Measurements from ENCODE around the gene NDUFS2.
"Not testable (repeated sequence)": the region's sequence is repeated elsewhere in the genome, so short reads cannot be mapped to it uniquely, and the experiment has no call there.

The NDUFS2 gene

DNA sequence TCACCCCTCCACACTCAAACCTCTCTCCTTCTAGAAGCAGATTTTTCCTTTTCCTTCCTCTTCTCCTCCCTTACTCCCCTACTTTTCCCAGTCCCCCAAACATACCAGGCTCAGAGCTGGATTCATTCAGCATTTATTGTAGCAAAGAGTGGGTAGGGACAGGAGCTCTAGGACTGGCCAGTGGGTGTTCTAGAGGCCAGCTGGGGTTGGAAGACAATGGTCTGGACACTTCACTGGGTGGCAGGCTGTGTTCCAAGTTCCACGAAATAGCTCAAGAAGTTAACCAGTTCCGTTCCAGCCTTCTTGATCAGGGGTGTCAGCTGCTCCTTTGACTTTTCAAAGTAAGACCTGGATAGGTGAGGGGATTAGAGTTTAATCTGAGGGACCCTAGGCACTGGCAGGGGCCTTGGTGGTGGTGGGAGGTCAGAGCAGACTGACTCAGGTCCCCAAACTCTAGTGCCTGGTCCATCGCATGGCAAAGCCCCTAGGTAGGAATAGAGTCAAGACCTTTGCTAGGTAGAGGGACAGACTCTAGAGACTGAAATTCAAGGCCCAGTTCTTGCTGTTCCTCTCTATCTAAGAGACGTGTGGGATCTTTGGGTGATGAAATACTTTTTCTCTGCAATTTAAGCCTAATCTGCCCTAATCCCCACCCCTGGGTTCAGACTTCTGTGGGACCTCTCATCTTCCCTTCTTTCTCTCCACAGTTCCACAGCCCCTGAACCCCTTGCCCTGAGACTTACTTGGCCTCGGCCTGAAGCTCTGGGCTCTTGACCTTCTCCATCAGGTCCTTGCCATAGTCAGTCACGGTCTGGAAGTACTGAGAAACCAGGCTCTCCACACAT lies 20.2 kb downstream of the NDUFS2 start:
- no peak for DNase-seq

GRCh38 chr1:161223805-161224694 lies 21.9 kb downstream of the NDUFS2 start:
- no peak for DNase-seq

DNA sequence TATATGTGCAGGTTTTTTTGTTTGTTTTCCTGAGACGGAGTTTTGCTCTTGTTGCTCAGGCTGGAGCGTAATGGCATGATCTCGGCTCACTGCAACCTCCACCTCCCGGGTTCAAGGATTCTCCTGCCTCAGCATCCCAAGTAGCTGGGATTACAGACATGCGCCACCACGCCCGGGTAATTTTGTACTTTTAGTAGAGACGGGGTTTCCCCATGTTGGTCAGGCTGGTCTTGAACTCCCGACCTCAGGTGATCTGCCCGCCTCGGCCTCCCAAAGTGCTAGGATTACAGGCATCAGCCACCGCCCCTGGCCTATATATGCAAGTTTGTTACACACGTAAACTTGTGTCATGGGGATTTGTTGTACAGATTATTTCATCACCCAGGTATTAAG lies 22.5 kb downstream of the NDUFS2 start:
- DNase-seq = not testable (repeated sequence)

GRCh38 chr1:161225178-161225533 lies 23.0 kb downstream of the NDUFS2 start:
- no peak for DNase-seq

DNA sequence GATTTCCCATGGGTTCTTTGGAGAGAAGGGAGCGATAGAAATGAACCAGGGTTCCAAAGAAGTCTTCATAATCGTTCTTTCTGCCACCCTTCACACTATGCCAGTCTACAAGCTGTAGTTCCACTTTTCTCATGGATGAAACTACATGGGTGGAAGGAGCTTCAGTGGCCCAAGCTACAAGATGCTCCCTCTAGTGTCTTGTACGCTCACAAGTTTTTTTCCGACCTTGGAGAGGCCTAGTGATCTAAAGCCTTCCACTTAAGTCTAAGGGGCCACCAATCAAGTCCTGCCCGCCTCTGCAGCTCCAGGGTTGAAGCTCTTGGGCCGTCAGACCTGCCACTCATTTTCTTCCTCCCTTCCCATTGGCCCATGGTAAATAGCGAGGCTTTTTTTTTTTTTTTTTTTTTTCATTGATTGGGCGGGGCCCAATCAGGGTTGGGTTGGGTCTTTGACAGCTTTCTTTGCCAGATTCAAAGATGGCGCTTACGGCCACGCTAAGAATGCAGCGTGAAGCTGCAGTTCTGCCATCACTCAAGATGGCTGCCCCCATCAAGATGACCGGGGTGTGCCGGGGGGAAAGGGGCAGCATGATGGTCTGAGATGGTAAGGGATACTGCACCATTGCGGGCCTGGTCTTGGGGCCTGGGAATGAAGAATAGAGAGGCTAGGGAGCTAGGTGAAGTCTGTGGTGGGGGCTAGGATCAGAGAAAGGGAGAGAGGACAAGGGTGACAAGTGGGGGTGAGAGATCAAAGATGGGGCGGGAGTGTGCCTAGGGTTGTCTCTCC lies 23.6 kb downstream of the NDUFS2 start, which contains the start of gene TOMM40L:
Gene TOMM40L, plus strand, starts transcription at position 527 of the 786 bp plus-strand sequence. CDS start 430 bp downstream, outside the sequence.
- peak; percentile 80 for DNase-seq

DNA sequence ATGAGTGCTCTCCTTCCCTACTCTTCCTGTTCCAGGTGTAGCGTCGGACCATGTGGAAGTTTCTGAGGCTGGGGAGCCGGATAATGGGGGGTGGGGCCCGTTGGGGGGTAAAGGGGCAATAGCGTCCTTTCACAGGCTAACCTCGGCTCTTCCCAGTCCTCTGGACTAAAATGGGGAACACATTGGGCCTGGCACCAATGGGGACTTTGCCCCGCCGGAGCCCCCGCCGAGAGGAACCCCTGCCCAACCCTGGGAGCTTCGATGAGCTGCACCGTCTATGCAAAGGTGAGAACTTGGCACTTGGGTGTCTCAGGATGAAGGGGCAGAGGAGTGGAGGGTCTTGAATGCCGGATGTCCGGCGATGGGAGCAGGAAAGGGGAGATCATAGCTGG lies 24.1 kb downstream of the NDUFS2 start:
- no peak for DNase-seq

GRCh38 chr1:161226759-161227158 lies 24.6 kb downstream of the NDUFS2 start:
- no peak for DNase-seq

- peak; percentile 47 for DNase-seq
These were observed 25.2 kb downstream of the NDUFS2 start for GRCh38 chr1:161227196-161227871.

GRCh38 chr1:161228032-161228431 lies 25.9 kb downstream of the NDUFS2 start:
- no peak for DNase-seq

GRCh38 chr1:161229896-161230295 lies 27.7 kb downstream of the NDUFS2 start:
- no peak for DNase-seq

DNA sequence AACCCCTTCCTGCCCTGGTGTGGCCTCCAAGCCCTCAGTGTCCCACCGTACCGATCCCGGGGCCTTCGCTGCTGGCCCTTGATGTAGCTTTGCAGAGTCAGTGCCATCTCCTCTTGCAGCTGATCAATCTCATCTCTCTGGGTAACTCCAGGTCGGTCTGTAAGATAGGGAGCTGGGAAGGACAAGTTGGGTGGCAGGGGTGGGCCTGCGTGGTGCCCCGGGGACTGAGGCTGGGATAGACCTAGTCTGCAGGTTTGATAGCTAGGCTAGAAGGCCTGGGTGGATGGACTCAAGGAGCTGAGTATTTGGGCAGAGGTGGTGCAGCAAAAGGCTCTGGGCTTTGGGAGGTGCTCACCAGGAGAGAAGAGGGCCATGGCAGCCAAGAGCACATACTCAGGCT lies 28.6 kb downstream of the NDUFS2 start:
- no peak for DNase-seq

- no peak for DNase-seq
These were observed 30.9 kb downstream of the NDUFS2 start for GRCh38 chr1:161233102-161233501.

DNA sequence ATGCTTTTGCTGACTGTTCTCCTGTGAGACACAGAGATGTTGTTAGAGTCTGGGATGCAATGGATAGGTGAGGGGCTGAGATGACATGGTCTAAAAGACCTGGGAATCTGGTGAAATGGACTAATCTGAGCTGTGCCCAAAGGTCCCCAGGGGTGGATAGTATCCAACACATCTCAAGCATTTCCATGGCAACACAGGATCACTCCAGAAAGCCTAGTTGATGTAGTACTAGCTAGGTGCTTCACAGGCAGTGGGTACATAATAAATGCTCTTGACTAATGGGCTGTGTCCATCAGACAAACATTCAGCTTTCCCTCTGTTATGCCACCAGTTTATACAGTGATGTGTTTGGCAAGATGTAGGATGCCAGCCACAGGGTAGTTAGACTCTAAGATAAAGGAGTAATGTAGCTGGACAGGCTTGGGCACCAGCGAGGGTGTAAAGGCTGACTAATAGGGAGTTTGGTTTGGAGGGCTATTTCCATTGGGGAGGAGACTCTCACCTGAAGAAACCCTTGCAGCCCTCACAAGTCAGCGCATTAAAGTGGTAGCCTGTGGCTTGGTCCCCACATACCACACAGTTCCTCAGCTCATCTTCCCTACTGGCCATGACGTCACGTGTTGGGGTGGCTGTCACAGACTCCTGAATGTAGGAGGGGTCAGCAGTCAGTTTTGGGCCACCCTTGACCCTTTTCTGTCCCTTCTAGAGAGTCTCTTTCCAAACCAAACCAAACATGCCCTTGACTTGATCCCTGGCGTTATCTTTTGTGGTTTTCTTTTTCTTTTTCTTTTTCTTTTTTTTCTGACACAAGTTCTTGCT lies 34.0 kb downstream of the NDUFS2 start:
- no peak for DNase-seq

GRCh38 chr1:161238039-161238473 lies 35.9 kb downstream of the NDUFS2 start, which contains the start of gene NR1I3:
Gene NR1I3, minus strand, starts transcription at chr1:161238203. Its CDS starts 1,638 bp downstream, at chr1:161236565.
- DNase-seq = no peak

GRCh38 chr1:161241682-161242081 lies 39.5 kb downstream of the NDUFS2 start:
- DNase-seq = no peak

- no peak for DNase-seq
These were observed 40.1 kb downstream of the NDUFS2 start for GRCh38 chr1:161242313-161242712.

DNA sequence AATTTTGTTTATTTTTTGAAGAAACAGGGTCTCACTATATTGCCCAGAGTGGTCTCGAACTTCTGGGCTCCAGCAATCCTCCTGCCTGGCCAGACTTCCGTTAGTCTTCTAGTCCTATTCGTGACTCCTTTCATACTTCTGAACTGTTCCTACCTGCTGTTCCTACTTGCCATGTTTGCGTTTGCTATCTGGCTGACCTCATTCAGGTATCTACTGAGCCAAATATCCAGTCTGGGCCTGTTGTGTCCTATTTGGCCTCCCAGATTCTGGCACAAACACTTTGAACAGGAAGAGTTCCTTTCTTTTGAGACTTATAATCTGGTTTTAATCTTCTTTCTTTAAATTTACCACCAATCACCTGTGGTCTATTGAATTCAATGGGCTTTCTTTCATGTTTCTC lies 42.7 kb downstream of the NDUFS2 start:
- DNase-seq = no peak

GRCh38 chr1:161250100-161250499 lies 47.9 kb downstream of the NDUFS2 start:
- not testable (repeated sequence) for DNase-seq

GRCh38 chr1:161250829-161251228 lies 48.7 kb downstream of the NDUFS2 start:
- DNase-seq = no peak

DNA sequence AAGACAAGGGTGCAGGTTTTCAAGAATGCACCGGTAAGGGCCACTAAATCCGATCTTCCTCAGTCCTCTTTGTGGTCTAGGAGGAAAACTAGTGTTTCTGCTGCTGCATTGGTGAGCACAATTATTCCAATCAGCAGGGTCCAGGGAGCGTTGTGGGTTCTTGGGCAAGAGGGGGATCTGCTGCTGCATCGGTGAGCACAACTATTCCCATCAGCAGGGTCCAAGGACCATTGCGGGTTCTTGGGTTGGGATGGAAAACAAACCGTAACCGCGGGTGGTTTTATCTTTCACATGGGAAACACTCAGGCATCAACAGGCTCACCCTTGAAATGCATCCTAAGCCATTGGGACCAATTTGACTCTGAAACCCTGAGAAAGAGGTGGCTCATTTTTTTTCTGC lies 49.4 kb downstream of the NDUFS2 start:
- no peak for DNase-seq

GRCh38 chr1:161255302-161255701 lies 53.1 kb downstream of the NDUFS2 start:
- not testable (repeated sequence) for DNase-seq

Data from 8988T (cell line).